Cardiac muscle cell (in vitro differentiated cells and primary cell): Measurements from ENCODE around the gene PINK1. TPM values are rescaled to one million over a fixed set of nuclear protein-coding genes. Genes with fewer than 3 reads are reported as not detected.

ENCODE experiments used
- DNase-seq, 2 donors: peaks; one replicate each; pipeline versions ENCODE4 v3.0.0 to v3.0.0-alpha.2; 2010 to 2017; ENCODE audit warnings: low read depth in 1 of 2, low spot score in 1 of 2
- H3K27ac ChIP-seq: fragments of 200-600 bp; sonication (generic); 2 replicates; pipeline ENCODE4 v1.5.1; 2016
- H3K27me3 ChIP-seq: fragments of 200-600 bp; sonication (generic); 2 replicates; pipeline ENCODE4 v1.6.0; 2016; ENCODE audit warnings: control low read depth
- H3K36me3 ChIP-seq: fragments of 200-600 bp; sonication (generic); 2 replicates; pipeline ENCODE4 v1.5.1; 2016; ENCODE audit warnings: control low read depth
- H3K4me1 ChIP-seq: fragments of 200-600 bp; sonication (generic); 2 replicates; pipeline ENCODE4 v1.8.1; 2017; ENCODE audit warnings: low read depth, mild to moderate bottlenecking, mixed run types
- H3K4me3 ChIP-seq: fragments of 200-600 bp; sonication (generic); 2 replicates; pipeline ENCODE4 v1.5.1; 2016; ENCODE audit warnings: mild to moderate bottlenecking
- H3K9me3 ChIP-seq: fragments of 200-600 bp; sonication (generic); 2 replicates; pipeline ENCODE4 v1.5.1; 2017; ENCODE audit warnings: low read depth, mild to moderate bottlenecking, control low read depth
- polyA plus RNA-seq: library from polyadenylated mRNA; unstranded; fragments of >200 nt; fragmentation: Nextera tagmentation; extraction: Ambion mirVana; gene quantifications from 2 replicates; pipeline ENCODE4 v1.2.1, GENCODE V29; 2016
- total RNA-seq: library from RNA; depleted of rRNA; stranded (reverse); fragments of >200 nt; gene quantifications from 2 replicates; pipeline ENCODE4 v1.2.3, GENCODE V29; 2016
- TF ChIP-seq, protein P1 (sequence below): IDR thresholded peaks from 2 replicates; pipeline ENCODE4 v1.5.1; 2012; ENCODE audit warnings: low read depth, mild to moderate bottlenecking, low read length

The PINK1 gene
- total and polyA plus RNA-seq, 2 experiments from 2014 or later = 135 to 179 TPM

GRCh38 chr1:20663969-20664715, 30.9 kb downstream of the PINK1 start:
- TF ChIP-seq, protein P1, sequence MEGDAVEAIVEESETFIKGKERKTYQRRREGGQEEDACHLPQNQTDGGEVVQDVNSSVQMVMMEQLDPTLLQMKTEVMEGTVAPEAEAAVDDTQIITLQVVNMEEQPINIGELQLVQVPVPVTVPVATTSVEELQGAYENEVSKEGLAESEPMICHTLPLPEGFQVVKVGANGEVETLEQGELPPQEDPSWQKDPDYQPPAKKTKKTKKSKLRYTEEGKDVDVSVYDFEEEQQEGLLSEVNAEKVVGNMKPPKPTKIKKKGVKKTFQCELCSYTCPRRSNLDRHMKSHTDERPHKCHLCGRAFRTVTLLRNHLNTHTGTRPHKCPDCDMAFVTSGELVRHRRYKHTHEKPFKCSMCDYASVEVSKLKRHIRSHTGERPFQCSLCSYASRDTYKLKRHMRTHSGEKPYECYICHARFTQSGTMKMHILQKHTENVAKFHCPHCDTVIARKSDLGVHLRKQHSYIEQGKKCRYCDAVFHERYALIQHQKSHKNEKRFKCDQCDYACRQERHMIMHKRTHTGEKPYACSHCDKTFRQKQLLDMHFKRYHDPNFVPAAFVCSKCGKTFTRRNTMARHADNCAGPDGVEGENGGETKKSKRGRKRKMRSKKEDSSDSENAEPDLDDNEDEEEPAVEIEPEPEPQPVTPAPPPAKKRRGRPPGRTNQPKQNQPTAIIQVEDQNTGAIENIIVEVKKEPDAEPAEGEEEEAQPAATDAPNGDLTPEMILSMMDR = no peak
- no peak overlapping the region for H3K4me3 ChIP-seq
- H3K27me3 ChIP-seq = no peaks in the 10 kb centered on the region
- no peak overlapping the region for H3K27ac ChIP-seq
- H3K4me1 ChIP-seq = peaks cover 13% of the 10 kb centered on the region
- H3K36me3 ChIP-seq = no peaks in the 10 kb centered on the region
- H3K9me3 ChIP-seq = no peaks in the 10 kb centered on the region
- no peak for DNase-seq

- no peak for DNase-seq
- TF ChIP-seq, protein P1 = no peak
- no peak overlapping the region for H3K27ac ChIP-seq
- no peaks in the 10 kb centered on the region for H3K27me3 ChIP-seq
- no peaks in the 10 kb centered on the region for H3K9me3 ChIP-seq
- no peak overlapping the region for H3K4me3 ChIP-seq
- peaks cover 3% of the 10 kb centered on the region for H3K4me1 ChIP-seq
- no peaks in the 10 kb centered on the region for H3K36me3 ChIP-seq
Measured at GRCh38 chr1:20665726-20666125, 32.5 kb downstream of the PINK1 start.

DNA sequence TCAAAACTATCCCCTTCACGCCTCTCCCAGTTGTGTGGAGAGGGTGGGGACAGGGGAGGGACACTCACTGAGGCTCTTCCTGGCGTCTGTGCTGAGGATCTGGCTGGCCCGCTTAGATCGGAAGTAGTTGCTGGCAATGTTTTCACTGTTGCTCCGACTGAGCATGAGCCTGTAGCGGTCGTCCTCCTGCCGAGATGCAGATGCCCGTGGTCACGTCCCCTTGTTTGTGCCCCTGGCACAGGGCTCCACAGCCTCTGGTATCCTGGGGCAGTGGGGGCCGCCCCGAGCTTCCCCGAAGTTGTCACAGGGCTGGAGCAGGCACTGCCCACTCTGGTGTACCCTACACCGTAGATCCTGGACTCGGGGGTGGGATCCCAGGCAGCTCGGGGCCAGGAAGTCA, 32.9 kb downstream of the PINK1 start:
- DNase-seq = no peak
- TF ChIP-seq, protein P1 = no peak
- no peaks in the 10 kb centered on the region for H3K27me3 ChIP-seq

GRCh38 chr1:20666804-20667203, 33.5 kb downstream of the PINK1 start:
- Histone ChIP-seq H3K27me3 (no peaks in the 10 kb centered on the region), H3K4me3 (no peak overlapping the region), H3K27ac (no peak overlapping the region), H3K36me3 (no peaks in the 10 kb centered on the region), H3K9me3 (no peaks in the 10 kb centered on the region), H3K4me1 (peaks cover 3% of the 10 kb centered on the region)
- TF ChIP-seq, protein P1 = no peak
- DNase-seq = no peak

More for the DNA sequence above, 32.9 kb downstream of the PINK1 start:
- H3K27ac ChIP-seq = no peak overlapping the region
- no peaks in the 10 kb centered on the region for H3K9me3 ChIP-seq
- no peaks in the 10 kb centered on the region for H3K36me3 ChIP-seq
- H3K4me1 ChIP-seq = peaks cover 3% of the 10 kb centered on the region
- no peak overlapping the region for H3K4me3 ChIP-seq

- Histone ChIP-seq H3K4me1 (no peaks in the 10 kb centered on the region), H3K9me3 (no peaks in the 10 kb centered on the region), H3K27me3 (no peaks in the 10 kb centered on the region), H3K36me3 (no peaks in the 10 kb centered on the region), H3K4me3 (no peak overlapping the region), H3K27ac (no peak overlapping the region)
- no peak for DNase-seq
- TF ChIP-seq, protein P1 = no peak
Measured at GRCh38 chr1:20668581-20668980, 35.3 kb downstream of the PINK1 start.
